B cell (primary cell): ENCODE data around the gene COL4A3. TPM values are rescaled to one million over a fixed set of nuclear protein-coding genes. Genes with fewer than 3 reads are reported as not detected.

Experiments used
- ATAC-seq: fragments of 200-7000 bp; cut with Tn5 transposase; one replicate; pipeline ENCODE4 v1.10.0; 2021; ENCODE audit warnings: low read depth, mild to moderate bottlenecking, moderate number of reproducible peaks, moderate library complexity
- CTCF ChIA-PET: fragments of 350-600 bp; sonication (Branson Sonifier 250); formaldehyde crosslinking; loops from one replicate; lab custom pipeline; 2021; ENCODE audit warnings: antibody characterized with exemption, inconsistent platforms; lab: Charles Lee
- POLR2A ChIA-PET: fragments of 350-600 bp; sonication (Branson Sonifier 250); formaldehyde crosslinking; loops from one replicate; lab custom pipeline; 2021; ENCODE audit warnings: antibody characterized with exemption; lab: Charles Lee
- DNase-seq: peaks from one replicate; pipeline ENCODE4 v3.0.0; 2013
- H2AFZ ChIP-seq: 2 replicates; pipeline ENCODE4 v1.6.1; 2012; ENCODE audit warnings: mild to moderate bottlenecking, low read depth, low read length; ENCODE audit not compliant: insufficient read depth, poor library complexity, severe bottlenecking
- H3K27ac ChIP-seq, 2 donors: 1 replicate in 1 of 2; 2 replicates in 1 of 2; pipeline ENCODE4 v1.5.1; 2012 to 2013; ENCODE audit warnings: low read length in 2 of 2, mild to moderate bottlenecking in 2 of 2, moderate library complexity in 1 of 2
- H3K27me3 ChIP-seq, 4 experiments: fragments of 200-600 bp in 1 of 4; sonication (generic) in 1 of 4; replicated peaks in 1 of 4; 1 replicate in 2 of 4; 2 replicates in 2 of 4; pipeline versions ENCODE4 v1.6.1 to v1.7.0; 2013 to 2016; ENCODE audit warnings: low read length in 3 of 4, mild to moderate bottlenecking in 2 of 4, mixed read lengths in 1 of 4, moderate library complexity in 1 of 4; ENCODE audit not compliant: insufficient read depth in 4 of 4, control insufficient read depth in 3 of 4; ENCODE audit errors: control extremely low read depth in 1 of 4
- H3K36me3 ChIP-seq, 2 experiments: replicated peaks in 1 of 2; 1 replicate in 1 of 2; 2 replicates in 1 of 2; pipeline versions ENCODE4 v1.6.1 to v1.7.1; 2013; ENCODE audit warnings: low read length in 1 of 2; ENCODE audit not compliant: insufficient read depth in 2 of 2, control insufficient read depth in 1 of 2; ENCODE audit errors: control extremely low read depth in 1 of 2, extremely low read depth in 1 of 2
- H3K4me1 ChIP-seq, 2 donors: fragments of 200-600 bp in 1 of 2; sonication (generic) in 1 of 2; 1 replicate in 1 of 2; 2 replicates in 1 of 2; pipeline versions ENCODE4 v1.5.1 to v1.6.1; 2013 to 2017; ENCODE audit warnings: low read length in 2 of 2; ENCODE audit not compliant: control insufficient read depth in 2 of 2, insufficient read depth in 2 of 2
- H3K4me2 ChIP-seq: replicated peaks from 2 replicates; pipeline ENCODE3; 2012; ENCODE audit warnings: mild to moderate bottlenecking, low read depth, low read length; ENCODE audit not compliant: poor library complexity, severe bottlenecking
- H3K4me3 ChIP-seq, 5 experiments: fragments of 200-600 bp in 1 of 5; sonication (generic) in 1 of 5; 1 replicate in 3 of 5; 2 replicates in 2 of 5; pipeline versions ENCODE4 v1.5.1 to v1.7.0; 2011 to 2016; ENCODE audit warnings: low read length in 4 of 5, mild to moderate bottlenecking in 4 of 5, low read depth in 2 of 5, control low read depth in 1 of 5, moderate library complexity in 1 of 5; ENCODE audit not compliant: insufficient read depth in 1 of 5; ENCODE audit errors: control extremely low read depth in 1 of 5, extremely low read depth in 1 of 5
- H3K79me2 ChIP-seq: fragments of 200-600 bp; sonication (generic); one replicate; pipeline ENCODE4 v1.6.0; 2016; ENCODE audit warnings: low read length; ENCODE audit not compliant: control insufficient read depth, insufficient read depth
- H3K9ac ChIP-seq: fragments of 200-600 bp; sonication (generic); 2 replicates; pipeline ENCODE4 v1.6.1; 2017; ENCODE audit warnings: mild to moderate bottlenecking, low read length, moderate library complexity
- H3K9me3 ChIP-seq, 3 donors: one replicate each; pipeline versions ENCODE4 v1.6.1 to v1.7.1; 2013; ENCODE audit warnings: low read length in 2 of 3; ENCODE audit not compliant: control insufficient read depth in 2 of 3, insufficient read depth in 1 of 3; ENCODE audit errors: control extremely low read depth in 1 of 3
- H4K20me1 ChIP-seq: 2 replicates; pipeline ENCODE4 v1.6.0; 2012; ENCODE audit warnings: mild to moderate bottlenecking, low read length; ENCODE audit not compliant: insufficient read depth, control insufficient read depth, poor library complexity, severe bottlenecking
- H3K27ac Mint-ChIP-seq: one replicate; pipeline ENCODE4 v1.8.0; 2021; ENCODE audit warnings: mixed read lengths
- H3K27me3 Mint-ChIP-seq: one replicate; pipeline ENCODE4 v1.8.0; 2021; ENCODE audit warnings: mixed read lengths
- H3K4me1 Mint-ChIP-seq: one replicate; pipeline ENCODE4 v1.8.0; 2021; ENCODE audit warnings: mixed read lengths
- H3K4me3 Mint-ChIP-seq: one replicate; pipeline ENCODE4 v1.8.0; 2021; ENCODE audit warnings: mixed read lengths
- H3K9me3 Mint-ChIP-seq: one replicate; pipeline ENCODE4 v1.8.0; 2022; ENCODE audit warnings: mixed read lengths; ENCODE audit not compliant: insufficient read depth
- EZH2 ChIP-seq: IDR thresholded peaks from 2 replicates; pipeline ENCODE4 v1.6.1; 2012; ENCODE audit warnings: borderline replicate concordance, low read depth, mild to moderate bottlenecking, moderate library complexity, low read length; ENCODE audit not compliant: insufficient read depth, poor library complexity, severe bottlenecking
- WGBS: methylation state at CpG from one replicate; pipeline ENCODE4 v1.1.5; 2013; ENCODE audit warnings: missing lambda C conversion rate; ENCODE audit not compliant: insufficient coverage; 5-methylcytosine and 5-hydroxymethylcytosine counted together
- intact Hi-C: fragments of 100-400 bp; cut with micrococcal nuclease; formaldehyde crosslinking; loops from one replicate; pipeline ENCODE4 v1.10.0; 2022
- polyA plus RNA-seq: library from polyadenylated mRNA; depleted of rRNA; stranded (reverse); fragments of >200 nt; gene quantifications from 2 replicates; pipeline ENCODE4 v1.2.3, GENCODE V29; 2012
- total RNA-seq, 2 donors: library from RNA; stranded (reverse); fragments of 120-200 nt in 1 of 2; gene quantifications; 1 replicate in 1 of 2; 2 replicates in 1 of 2; pipeline versions ENCODE4 v1.2.3 to v1.2.4, GENCODE V29; 2013 to 2022
- TF ChIP-seq, protein P1 (sequence below): fragments of 200-600 bp; IDR thresholded peaks from one replicate; pipeline ENCODE4 v1.8.0; 2022; ENCODE audit warnings: antibody characterized with exemption, mild to moderate bottlenecking

COL4A3 gene
- total and polyA plus RNA-seq, 2 donors (not counting 1 experiment from before 2014, with no cell fraction given): 33.4 to 45.9 TPM

- DNase-seq: no peak
- H3K4me2 ChIP-seq: no peak overlapping the region
- no peaks in the 10 kb centered on the region for H3K9me3 ChIP-seq
- H3K4me3 ChIP-seq: no peak overlapping the region
- ChIA-PET CTCF (no interaction called here), POLR2A (no interaction called here)
- no peak overlapping the region for H3K27ac ChIP-seq
- TF ChIP-seq, protein P1, sequence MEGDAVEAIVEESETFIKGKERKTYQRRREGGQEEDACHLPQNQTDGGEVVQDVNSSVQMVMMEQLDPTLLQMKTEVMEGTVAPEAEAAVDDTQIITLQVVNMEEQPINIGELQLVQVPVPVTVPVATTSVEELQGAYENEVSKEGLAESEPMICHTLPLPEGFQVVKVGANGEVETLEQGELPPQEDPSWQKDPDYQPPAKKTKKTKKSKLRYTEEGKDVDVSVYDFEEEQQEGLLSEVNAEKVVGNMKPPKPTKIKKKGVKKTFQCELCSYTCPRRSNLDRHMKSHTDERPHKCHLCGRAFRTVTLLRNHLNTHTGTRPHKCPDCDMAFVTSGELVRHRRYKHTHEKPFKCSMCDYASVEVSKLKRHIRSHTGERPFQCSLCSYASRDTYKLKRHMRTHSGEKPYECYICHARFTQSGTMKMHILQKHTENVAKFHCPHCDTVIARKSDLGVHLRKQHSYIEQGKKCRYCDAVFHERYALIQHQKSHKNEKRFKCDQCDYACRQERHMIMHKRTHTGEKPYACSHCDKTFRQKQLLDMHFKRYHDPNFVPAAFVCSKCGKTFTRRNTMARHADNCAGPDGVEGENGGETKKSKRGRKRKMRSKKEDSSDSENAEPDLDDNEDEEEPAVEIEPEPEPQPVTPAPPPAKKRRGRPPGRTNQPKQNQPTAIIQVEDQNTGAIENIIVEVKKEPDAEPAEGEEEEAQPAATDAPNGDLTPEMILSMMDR: no peak
- TF ChIP-seq EZH2: no peak
- no peak overlapping the region for H3K9ac ChIP-seq
- intact Hi-C loops: no loop called here
- ATAC-seq: no peak
- no peak overlapping the region for H2AFZ ChIP-seq
- Mint-ChIP-seq H3K9me3 (no peaks in the 10 kb centered on the region), H3K27me3 (no peaks in the 10 kb centered on the region), H3K4me1 (no peaks in the 10 kb centered on the region), H3K27ac (no peak overlapping the region), H3K4me3 (no peak overlapping the region)
- H3K4me1 ChIP-seq: no peaks in the 10 kb centered on the region
- H3K36me3 ChIP-seq: no peaks in the 10 kb centered on the region
- 100% methylated on average over 2 of the region's 4 CpGs for WGBS
- H3K79me2 ChIP-seq: no peaks in the 10 kb centered on the region
- H3K27me3 ChIP-seq: peaks cover 0 to 3% (median 0%) of the 10 kb centered on the region in 4 experiments
- H4K20me1 ChIP-seq: no peaks in the 10 kb centered on the region
These were observed 40.0 kb downstream of the COL4A3 start for GRCh38 chr2:227204452-227204851.

- Histone ChIP-seq H3K4me1 (no peaks in the 10 kb centered on the region), H3K4me2 (no peak overlapping the region), H3K9me3 (no peaks in the 10 kb centered on the region), H4K20me1 (no peaks in the 10 kb centered on the region), H3K27ac (no peak overlapping the region), H3K27me3 (peaks cover 0 to 3% (median 0%) of the 10 kb centered on the region in 4 experiments), H3K79me2 (no peaks in the 10 kb centered on the region), H3K36me3 (no peaks in the 10 kb centered on the region), H3K4me3 (no peak overlapping the region), H2AFZ (no peak overlapping the region), H3K9ac (no peak overlapping the region)
- H3K4me3 Mint-ChIP-seq: no peak overlapping the region
- H3K27me3 Mint-ChIP-seq: no peaks in the 10 kb centered on the region
- H3K27ac Mint-ChIP-seq: no peak overlapping the region
- ChIA-PET CTCF (interaction anchor here (1.1 kb wide), 1 partner anchor 33 kb away, joined by 4 read pairs; no protein-coding TSS in a partner anchor), POLR2A (no interaction called here)
- no peaks in the 10 kb centered on the region for H3K9me3 Mint-ChIP-seq
- 93% methylated on average over 3 of the region's 4 CpGs for WGBS
- intact Hi-C loops: no loop called here
- no peaks in the 10 kb centered on the region for H3K4me1 Mint-ChIP-seq
- no peak for ATAC-seq
- TF ChIP-seq EZH2: no peak
- TF ChIP-seq, protein P1: no peak
- DNase-seq: no peak
These were observed 41.3 kb downstream of the COL4A3 start for GRCh38 chr2:227205701-227206100.
